Naive B cell (primary cell): ENCODE measurements around the gene ALK. TPM values are rescaled to one million over a fixed set of nuclear protein-coding genes. Genes with fewer than 3 reads are reported as not detected.

Experiments
- ATAC-seq, 2 donors: fragments of 150-1000 bp; cut with Tn5 transposase; 2 replicates each; pipeline ENCODE4 v1.10.0; 2021; ENCODE audit warnings: low read depth in 2 of 2, mild to moderate bottlenecking in 2 of 2, moderate library complexity in 2 of 2
- DNase-seq: peaks from one replicate; pipeline ENCODE4 v3.0.0; 2022
- H3K27ac Mint-ChIP-seq, 6 donors: one replicate each; pipeline ENCODE4 v1.8.0; 2020 to 2022; ENCODE audit warnings: mild to moderate bottlenecking in 6 of 6, mixed read lengths in 6 of 6, moderate library complexity in 5 of 6, inconsistent platforms in 2 of 6
- H3K27me3 Mint-ChIP-seq, 3 donors: one replicate each; pipeline ENCODE4 v1.8.0; 2021 to 2022; ENCODE audit warnings: mixed read lengths in 3 of 3, mild to moderate bottlenecking in 1 of 3
- H3K36me3 Mint-ChIP-seq, 2 donors: one replicate each; pipeline ENCODE4 v1.8.0; 2020 to 2022; ENCODE audit warnings: mixed read lengths in 2 of 2, inconsistent platforms in 1 of 2, mild to moderate bottlenecking in 1 of 2
- H3K4me1 Mint-ChIP-seq, 3 donors: one replicate each; pipeline ENCODE4 v1.8.0; 2020 to 2022; ENCODE audit warnings: mixed read lengths in 3 of 3, inconsistent platforms in 1 of 3, mild to moderate bottlenecking in 1 of 3, moderate library complexity in 1 of 3
- H3K4me3 Mint-ChIP-seq, 8 donors: one replicate each; pipeline ENCODE4 v1.8.0; 2020 to 2022; ENCODE audit warnings: mild to moderate bottlenecking in 8 of 8, mixed read lengths in 8 of 8, moderate library complexity in 8 of 8, inconsistent platforms in 2 of 8
- H3K9me3 Mint-ChIP-seq, 7 donors: one replicate each; pipeline ENCODE4 v1.8.0; 2020 to 2022; ENCODE audit warnings: mixed read lengths in 7 of 7, mild to moderate bottlenecking in 5 of 7, inconsistent platforms in 2 of 7, moderate library complexity in 1 of 7
- polyA plus RNA-seq, 6 donors: library from polyadenylated mRNA; unstranded; fragments of 300-500 nt; fragmentation: Illumina TruSeq; gene quantifications; one replicate each; pipeline ENCODE4 v1.2.3, GENCODE V29; 2021; ENCODE audit warnings: low read depth in 6 of 6

Gene ALK
- polyA plus RNA-seq, 6 donors from 2014 or later: not detected

- H3K4me3 Mint-ChIP-seq: no peak overlapping the region
- no peak for ATAC-seq
- peaks cover 0 to 11% (median 5%) of the 10 kb centered on the region in 3 donors for H3K4me1 Mint-ChIP-seq
- H3K27me3 Mint-ChIP-seq: peaks cover 0 to 12% (median 6%) of the 10 kb centered on the region in 3 donors
- H3K27ac Mint-ChIP-seq: peak overlapping the region in 1 of 6 donors; percentile 37
- H3K9me3 Mint-ChIP-seq: no peaks in the 10 kb centered on the region
- no peak for DNase-seq
- H3K36me3 Mint-ChIP-seq: no peaks in the 10 kb centered on the region
Observed at GRCh38 chr2:29400930-29401653, 520.3 kb downstream of the ALK start.

- no peak for DNase-seq
- peaks cover 3 to 15% (median 9%) of the 10 kb centered on the region in 3 donors for H3K27me3 Mint-ChIP-seq
- no peak overlapping the region for H3K27ac Mint-ChIP-seq
- peaks cover 0 to 2% (median 0%) of the 10 kb centered on the region in 7 donors for H3K9me3 Mint-ChIP-seq
- H3K4me3 Mint-ChIP-seq: no peak overlapping the region
- no peaks in the 10 kb centered on the region for H3K4me1 Mint-ChIP-seq
- no peak for ATAC-seq
- no peaks in the 10 kb centered on the region for H3K36me3 Mint-ChIP-seq
Observed at GRCh38 chr2:29398384-29399237, 522.8 kb downstream of the ALK start.

- H3K4me1 Mint-ChIP-seq: no peaks in the 10 kb centered on the region
- no peak overlapping the region for H3K4me3 Mint-ChIP-seq
- no peak overlapping the region for H3K27ac Mint-ChIP-seq
- ATAC-seq (no peak), DNase-seq (no peak)
- peaks cover 8 to 23% (median 9%) of the 10 kb centered on the region in 3 donors for H3K27me3 Mint-ChIP-seq
- peaks cover 0 to 4% (median 2%) of the 10 kb centered on the region in 7 donors for H3K9me3 Mint-ChIP-seq
- no peaks in the 10 kb centered on the region for H3K36me3 Mint-ChIP-seq
Observed at GRCh38 chr2:29397713-29398112, 523.7 kb downstream of the ALK start.

DNA sequence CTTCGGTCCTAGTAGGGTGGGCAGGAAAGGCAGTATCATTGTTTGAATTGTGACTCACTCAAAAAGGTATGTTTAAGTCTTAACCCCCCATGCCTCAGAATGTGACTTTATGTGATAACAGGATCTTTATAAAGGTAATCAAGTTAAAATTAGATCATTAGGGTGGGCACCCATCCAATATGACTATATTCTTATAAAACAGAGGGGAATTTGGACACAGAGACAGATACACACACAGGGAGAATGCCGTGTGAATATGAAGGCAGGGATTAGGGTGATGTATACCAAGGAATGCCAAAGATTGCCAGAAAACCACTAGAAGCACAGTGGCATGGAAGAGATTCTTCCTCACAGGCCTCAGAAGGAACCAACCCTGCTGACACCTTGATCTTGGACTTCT is 524.3 kb downstream of the ALK start:
- no peak for DNase-seq
- no peak for ATAC-seq
- H3K4me1 Mint-ChIP-seq: no peaks in the 10 kb centered on the region
- H3K27me3 Mint-ChIP-seq: peaks cover 8 to 23% (median 9%) of the 10 kb centered on the region in 3 donors
- no peak overlapping the region for H3K4me3 Mint-ChIP-seq
- no peaks in the 10 kb centered on the region for H3K36me3 Mint-ChIP-seq
- H3K9me3 Mint-ChIP-seq: peaks cover 0 to 4% (median 2%) of the 10 kb centered on the region in 7 donors
- H3K27ac Mint-ChIP-seq: no peak overlapping the region

DNA sequence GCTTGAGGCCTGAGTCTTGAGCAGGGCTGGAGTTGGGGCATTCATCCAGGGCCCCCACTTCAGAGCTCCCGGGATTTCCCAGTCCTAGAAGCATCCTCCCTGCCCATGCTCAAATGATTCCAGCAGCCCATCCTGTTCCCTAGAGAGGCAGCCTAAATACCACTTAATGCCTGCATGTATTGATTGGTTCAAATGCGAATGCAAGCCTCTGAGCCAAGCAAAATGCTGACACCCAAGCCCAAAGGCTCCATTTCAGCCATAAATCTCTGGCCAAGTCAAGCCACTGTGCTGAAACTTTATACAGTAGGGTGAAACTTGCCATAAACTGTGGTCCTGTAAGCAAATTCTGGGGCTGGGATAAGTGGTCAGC is 526.4 kb downstream of the ALK start:
- DNase-seq (no peak), ATAC-seq (no peak)
- Mint-ChIP-seq H3K27me3 (peaks cover 8 to 21% (median 9%) of the 10 kb centered on the region in 3 donors), H3K36me3 (no peaks in the 10 kb centered on the region), H3K27ac (no peak overlapping the region), H3K4me1 (no peaks in the 10 kb centered on the region), H3K4me3 (no peak overlapping the region), H3K9me3 (peaks cover 0 to 4% (median 2%) of the 10 kb centered on the region in 7 donors)

DNA sequence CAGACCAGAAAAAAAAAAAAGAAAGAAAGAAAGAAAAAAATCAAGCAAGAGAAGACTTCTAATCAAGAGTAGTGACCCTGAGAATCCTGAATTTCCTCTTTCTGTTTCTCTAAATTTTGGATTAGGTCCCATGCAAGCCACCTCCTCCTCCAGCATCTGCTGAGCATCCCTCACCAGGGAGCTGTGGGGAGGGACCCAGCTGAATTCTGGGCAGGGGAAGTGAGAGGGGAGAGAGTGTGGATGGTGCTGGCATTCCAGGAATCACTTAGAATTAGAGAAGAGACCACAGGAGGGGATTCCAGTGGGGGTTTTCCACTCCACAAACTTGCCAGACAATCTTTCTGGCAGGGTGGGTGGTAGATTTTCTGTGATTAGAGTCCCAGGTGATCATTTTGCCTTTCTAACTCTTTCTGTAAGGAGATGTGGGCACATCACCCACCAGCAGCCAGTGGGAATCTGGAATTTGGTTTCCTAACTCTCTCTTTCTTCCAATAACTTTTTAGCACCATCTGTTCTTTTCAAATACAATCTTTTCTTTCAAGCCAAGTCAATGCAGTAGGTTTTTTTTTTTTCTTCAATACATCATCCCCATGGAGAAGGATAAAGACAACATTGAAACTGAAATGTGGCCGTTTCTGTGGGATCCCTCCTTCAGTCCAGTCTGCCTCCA is 526.9 kb downstream of the ALK start:
- DNase-seq (no peak), ATAC-seq (no peak)
- Mint-ChIP-seq H3K36me3 (no peaks in the 10 kb centered on the region), H3K27me3 (peaks cover 8 to 21% (median 9%) of the 10 kb centered on the region in 3 donors), H3K27ac (peak overlapping the region in 1 of 6 donors; percentile 6), H3K4me3 (no peak overlapping the region), H3K9me3 (peaks cover 0 to 4% (median 2%) of the 10 kb centered on the region in 7 donors), H3K4me1 (no peaks in the 10 kb centered on the region)

GRCh38 chr2:29393676-29394075 is 527.7 kb downstream of the ALK start:
- Mint-ChIP-seq H3K4me3 (no peak overlapping the region), H3K27me3 (peaks cover 13 to 28% (median 16%) of the 10 kb centered on the region in 3 donors), H3K27ac (no peak overlapping the region), H3K36me3 (no peaks in the 10 kb centered on the region), H3K4me1 (no peaks in the 10 kb centered on the region), H3K9me3 (peaks cover 0 to 4% (median 2%) of the 10 kb centered on the region in 7 donors)
- ATAC-seq (no peak), DNase-seq (no peak)

DNA sequence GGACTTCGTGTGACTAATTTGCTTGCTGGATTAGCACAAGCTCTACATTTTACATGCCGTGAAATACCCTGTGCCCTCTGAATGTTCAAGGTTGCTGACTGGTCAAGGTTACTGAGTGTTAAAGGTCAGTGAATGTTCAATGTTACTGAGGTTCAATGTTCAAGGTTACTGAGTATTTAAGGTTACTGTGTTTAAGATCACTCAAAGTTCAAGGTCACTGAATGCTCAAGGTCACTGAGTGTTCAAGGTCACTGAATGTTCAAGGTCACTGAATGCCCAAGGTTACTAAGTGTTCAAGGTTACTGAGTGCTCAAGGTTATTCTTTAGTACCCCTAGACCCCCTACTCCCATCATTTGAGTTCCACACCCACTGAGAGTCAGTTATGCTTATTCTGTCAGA is 528.6 kb downstream of the ALK start:
- Mint-ChIP-seq H3K4me3 (no peak overlapping the region), H3K4me1 (no peaks in the 10 kb centered on the region), H3K9me3 (peaks cover 0 to 4% (median 2%) of the 10 kb centered on the region in 7 donors), H3K27ac (no peak overlapping the region), H3K36me3 (no peaks in the 10 kb centered on the region), H3K27me3 (peaks cover 13 to 28% (median 17%) of the 10 kb centered on the region in 3 donors)
- ATAC-seq (no peak), DNase-seq (no peak)

- Mint-ChIP-seq H3K4me3 (no peak overlapping the region), H3K27ac (no peak overlapping the region), H3K4me1 (no peaks in the 10 kb centered on the region), H3K27me3 (peaks cover 12 to 28% (median 17%) of the 10 kb centered on the region in 3 donors), H3K9me3 (peaks cover 0 to 4% (median 0%) of the 10 kb centered on the region in 7 donors), H3K36me3 (no peaks in the 10 kb centered on the region)
- no peak for ATAC-seq
- DNase-seq: no peak
Observed at GRCh38 chr2:29390136-29390535, 531.2 kb downstream of the ALK start.

GRCh38 chr2:29389686-29390085 is 531.7 kb downstream of the ALK start:
- no peak overlapping the region for H3K4me3 Mint-ChIP-seq
- H3K4me1 Mint-ChIP-seq: no peaks in the 10 kb centered on the region
- H3K9me3 Mint-ChIP-seq: peaks cover 0 to 4% (median 0%) of the 10 kb centered on the region in 7 donors
- no peak overlapping the region for H3K27ac Mint-ChIP-seq
- no peak for DNase-seq
- H3K36me3 Mint-ChIP-seq: no peaks in the 10 kb centered on the region
- H3K27me3 Mint-ChIP-seq: peaks cover 12 to 25% (median 17%) of the 10 kb centered on the region in 3 donors
- no peak for ATAC-seq

DNA sequence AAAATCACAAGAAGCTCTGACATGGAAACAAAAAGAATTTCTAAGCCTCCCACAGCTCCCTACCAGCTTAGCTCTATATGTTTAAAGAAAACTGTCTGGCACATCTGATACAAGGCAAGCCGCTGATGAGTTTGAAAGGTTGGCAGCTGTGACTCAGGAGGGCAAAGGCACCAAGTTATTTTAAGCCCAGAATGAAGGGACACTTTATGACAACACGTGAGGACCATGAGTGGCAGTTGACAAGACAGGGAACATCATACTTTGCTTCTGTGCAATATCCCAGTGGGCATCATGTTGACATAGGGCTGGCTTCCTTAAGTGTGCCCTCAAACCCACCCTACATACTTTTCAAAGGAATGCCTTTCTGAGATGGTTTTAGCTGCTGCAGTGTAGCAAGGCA is 533.3 kb downstream of the ALK start:
- H3K27ac Mint-ChIP-seq: no peak overlapping the region
- no peaks in the 10 kb centered on the region for H3K36me3 Mint-ChIP-seq
- H3K9me3 Mint-ChIP-seq: peaks cover 0 to under 1% (median 0%) of the 10 kb centered on the region in 7 donors
- H3K4me3 Mint-ChIP-seq: no peak overlapping the region
- H3K4me1 Mint-ChIP-seq: no peaks in the 10 kb centered on the region
- ATAC-seq (no peak), DNase-seq (no peak)
- H3K27me3 Mint-ChIP-seq: peaks cover 9 to 19% (median 12%) of the 10 kb centered on the region in 3 donors

- Mint-ChIP-seq H3K27me3 (peaks cover 0 to 9% (median 9%) of the 10 kb centered on the region in 3 donors), H3K36me3 (no peaks in the 10 kb centered on the region), H3K4me1 (no peaks in the 10 kb centered on the region), H3K9me3 (peaks cover 0 to 2% (median 0%) of the 10 kb centered on the region in 7 donors), H3K4me3 (no peak overlapping the region), H3K27ac (no peak overlapping the region)
- no peak for DNase-seq
- ATAC-seq: no peak
Observed at GRCh38 chr2:29382486-29382885, 538.9 kb downstream of the ALK start.

- no peaks in the 10 kb centered on the region for H3K4me1 Mint-ChIP-seq
- ATAC-seq: no peak
- H3K9me3 Mint-ChIP-seq: peaks cover 0 to 6% (median 0%) of the 10 kb centered on the region in 7 donors
- no peaks in the 10 kb centered on the region for H3K36me3 Mint-ChIP-seq
- H3K4me3 Mint-ChIP-seq: no peak overlapping the region
- no peak overlapping the region for H3K27ac Mint-ChIP-seq
- no peak for DNase-seq
- peaks cover 0 to 12% (median 9%) of the 10 kb centered on the region in 3 donors for H3K27me3 Mint-ChIP-seq
Observed at GRCh38 chr2:29377788-29378187, 543.6 kb downstream of the ALK start.
